ENCODE measurements around the gene COL25A1.
"Not testable (repeated sequence)": the region's sequence is repeated elsewhere in the genome, so short reads cannot be mapped to it uniquely, and the experiment has no call there.

COL25A1 gene

DNA sequence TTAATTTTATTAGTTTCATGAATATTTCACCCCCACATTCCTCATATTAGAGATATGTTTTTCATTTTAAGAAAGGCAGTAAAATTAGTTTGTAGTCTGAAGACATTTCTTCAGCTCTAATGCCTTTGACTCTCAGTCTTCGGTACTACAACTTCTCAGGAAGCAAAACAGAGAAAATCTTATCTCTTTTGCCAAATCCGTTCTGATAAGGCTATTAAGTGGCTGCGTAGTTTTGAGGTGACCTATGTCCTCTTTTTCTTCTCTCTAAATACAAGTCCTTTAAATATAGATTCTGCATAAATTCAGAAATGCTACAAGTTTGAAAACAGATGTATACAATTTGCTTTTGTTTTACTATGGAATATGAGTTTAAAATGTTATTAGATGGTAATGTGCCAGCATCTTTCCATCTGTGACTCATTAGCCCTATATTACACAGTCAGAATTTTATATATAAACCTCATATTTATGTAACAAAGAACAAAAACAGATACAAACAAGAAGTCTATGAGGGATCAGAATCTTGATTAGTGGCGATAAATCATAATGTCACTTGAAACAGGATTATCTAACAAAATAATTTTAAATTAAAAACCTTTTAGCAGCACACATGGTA lies 358.4 kb downstream of the COL25A1 start:
- DNase-seq = no peak

DNA sequence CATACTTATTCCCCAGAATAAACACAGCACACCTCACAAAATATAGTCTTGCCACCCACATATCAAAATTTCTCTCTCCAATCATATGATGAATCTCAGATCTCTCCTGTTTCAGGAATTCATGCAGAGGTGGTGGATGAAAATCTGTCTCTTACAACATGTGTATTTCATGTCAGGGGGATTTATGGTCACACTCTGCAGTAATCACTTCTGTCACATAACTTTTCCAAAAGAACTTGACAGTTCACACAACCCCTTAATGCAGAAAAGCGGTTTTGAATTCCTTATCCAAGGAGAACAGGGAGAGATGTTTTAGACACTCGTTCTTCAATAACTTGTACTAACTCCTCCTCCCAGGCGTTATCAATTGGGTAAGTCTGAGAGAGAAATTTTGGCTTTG lies 359.1 kb downstream of the COL25A1 start:
- DNase-seq = no peak

DNA sequence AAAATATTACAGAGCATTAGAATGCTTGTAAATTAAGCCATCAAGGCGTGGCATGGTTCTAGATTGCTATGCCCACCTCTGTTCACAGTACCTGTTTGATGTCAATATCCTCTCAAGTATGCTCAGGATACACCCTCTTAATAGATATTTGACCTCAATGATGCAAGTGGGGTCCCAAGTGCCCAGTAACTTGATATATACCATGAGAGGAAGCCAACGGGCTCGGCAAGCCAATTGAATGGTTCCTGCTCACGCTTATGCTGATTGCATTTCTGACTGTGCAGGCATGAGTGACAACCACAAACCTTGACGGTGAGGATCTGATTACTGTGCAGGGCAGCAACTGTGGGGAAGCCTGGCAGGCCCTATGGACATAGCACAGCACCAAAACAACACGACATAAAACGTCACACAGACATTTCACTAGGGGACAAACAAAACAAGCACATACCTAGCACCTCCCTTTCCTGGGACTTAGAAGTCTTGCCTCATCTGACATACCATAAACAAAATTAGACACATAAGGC lies 360.5 kb downstream of the COL25A1 start:
- DNase-seq = no peak

DNA sequence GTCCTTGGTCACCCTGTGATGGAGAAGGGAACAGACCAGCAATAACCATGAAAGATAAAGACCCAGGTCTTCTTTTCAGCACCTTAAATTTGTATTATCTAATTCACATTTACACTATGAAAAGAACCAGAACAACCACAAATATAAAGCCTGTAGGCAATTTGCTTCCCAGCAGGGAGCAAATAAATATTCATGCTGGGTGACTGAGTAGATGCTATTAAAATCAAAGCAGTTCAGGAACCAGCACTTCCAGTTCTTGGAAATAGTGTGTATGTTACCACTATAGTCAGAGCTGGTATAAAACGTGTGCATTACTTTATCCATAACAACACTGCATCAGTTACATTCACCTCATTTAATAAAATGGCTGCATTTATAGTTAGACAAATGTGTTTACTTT lies 361.8 kb downstream of the COL25A1 start:
- DNase-seq = no peak

DNA sequence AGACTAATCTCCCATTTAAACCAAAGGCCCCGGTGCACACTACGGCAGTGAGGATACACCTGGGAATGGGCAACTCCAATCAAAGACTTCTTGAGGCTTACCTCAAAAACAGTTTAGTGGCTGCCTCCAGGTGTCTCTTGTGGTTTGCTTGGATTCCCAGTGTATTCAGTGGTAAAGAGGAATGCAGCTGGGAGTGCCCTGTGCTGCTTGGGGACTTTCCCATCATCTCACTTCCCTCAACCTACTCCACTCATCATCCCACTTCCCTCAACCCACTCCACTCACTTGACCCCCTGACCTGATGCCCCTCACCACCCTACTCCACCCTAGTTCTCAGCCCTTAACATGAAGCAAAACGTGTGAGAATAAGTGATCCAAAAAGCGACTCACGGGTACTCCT lies 362.3 kb downstream of the COL25A1 start:
- DNase-seq = no peak

DNA sequence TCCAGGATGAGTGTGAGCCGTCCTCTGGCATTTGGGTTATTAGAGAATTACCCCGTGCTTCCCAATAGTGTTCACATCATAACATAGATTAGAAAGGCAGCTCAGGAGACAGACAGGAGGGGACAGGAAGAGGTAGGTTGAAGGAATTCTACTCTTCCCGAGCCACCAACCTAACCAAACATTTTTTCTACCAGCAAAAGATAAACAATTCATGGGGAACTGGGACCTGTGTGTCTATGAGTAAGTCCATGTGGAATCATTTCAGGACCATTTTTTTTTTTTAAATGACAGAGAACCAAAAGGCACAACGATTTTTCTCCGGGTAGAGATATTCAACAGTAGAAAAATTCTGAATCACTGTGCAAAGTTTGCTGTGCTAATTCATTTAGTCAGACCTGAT lies 365.4 kb downstream of the COL25A1 start:
- DNase-seq = no peak

DNA sequence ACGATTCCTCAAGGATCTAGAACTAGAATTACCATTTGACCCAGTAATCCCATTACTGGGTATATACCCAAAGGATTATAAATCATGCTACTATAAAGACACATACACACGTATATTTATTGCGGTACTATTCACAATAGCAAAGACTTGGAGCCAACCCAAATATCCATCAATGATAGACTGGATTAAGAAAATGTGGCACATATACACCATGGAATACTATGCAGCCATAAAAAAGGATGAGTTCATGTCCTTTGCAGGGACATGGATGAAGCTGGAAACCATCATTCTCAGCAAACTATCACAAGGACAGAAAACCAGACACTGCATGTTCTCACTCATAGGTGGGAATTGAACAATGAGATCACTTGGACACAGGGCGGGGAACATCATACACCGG lies 368.5 kb downstream of the COL25A1 start:
- not testable (repeated sequence) for DNase-seq

DNA sequence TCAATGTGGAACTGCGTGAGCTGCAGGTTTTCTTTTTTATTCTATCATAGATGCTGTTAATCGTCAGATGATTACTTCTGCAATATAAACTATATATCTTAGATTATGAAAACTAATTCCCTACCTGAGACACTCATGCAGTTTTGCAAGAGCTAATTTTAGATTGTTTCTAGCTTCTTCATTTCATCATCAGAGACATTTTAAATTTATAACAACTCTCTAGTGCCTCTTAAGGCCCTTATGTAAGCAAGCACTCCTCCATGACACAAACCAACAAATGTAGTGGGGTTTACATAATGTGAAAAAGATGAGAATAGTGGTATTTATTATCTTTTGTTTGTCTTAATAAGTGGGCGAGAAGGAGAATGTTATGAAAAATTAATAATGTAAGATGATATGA lies 369.4 kb downstream of the COL25A1 start:
- DNase-seq = no peak

DNA sequence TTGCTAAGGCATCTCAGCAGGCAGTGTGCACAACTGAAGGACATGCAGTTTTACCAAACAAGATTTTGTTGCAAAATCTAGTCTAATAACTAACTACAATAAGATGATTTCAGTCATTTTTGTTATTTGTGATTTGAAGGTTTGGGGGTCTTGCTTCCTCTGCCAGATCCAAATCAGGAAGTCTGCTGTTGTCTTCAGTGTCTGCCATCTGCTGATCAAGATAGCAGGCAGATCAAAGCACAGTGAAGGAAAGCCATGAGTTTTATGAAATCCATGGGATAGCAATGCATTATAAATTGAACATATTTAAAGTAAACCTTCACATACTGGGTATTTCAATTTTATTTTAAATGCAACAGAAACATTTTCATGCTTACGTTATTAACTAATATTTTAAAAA lies 370.5 kb downstream of the COL25A1 start:
- no peak for DNase-seq

DNA sequence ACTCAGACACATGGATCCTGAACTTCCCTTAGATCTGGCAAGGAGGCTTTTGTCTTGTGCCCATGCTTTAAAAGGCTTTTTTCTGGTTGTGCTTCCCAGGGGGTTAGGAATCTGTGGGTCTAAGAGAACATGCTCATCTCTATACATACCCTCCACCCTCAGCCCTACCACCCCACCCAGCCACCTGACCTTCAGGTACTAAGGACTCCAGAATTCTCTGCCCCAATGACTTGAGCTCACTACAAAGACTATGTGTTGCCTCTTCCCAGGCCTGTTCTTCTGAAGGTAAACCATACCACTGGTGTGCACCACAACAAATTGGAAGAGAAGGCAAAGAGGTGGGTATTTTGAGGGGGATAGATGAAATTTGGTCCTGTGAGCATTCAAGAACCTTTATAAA lies 372.3 kb downstream of the COL25A1 start:
- DNase-seq = no peak

DNA sequence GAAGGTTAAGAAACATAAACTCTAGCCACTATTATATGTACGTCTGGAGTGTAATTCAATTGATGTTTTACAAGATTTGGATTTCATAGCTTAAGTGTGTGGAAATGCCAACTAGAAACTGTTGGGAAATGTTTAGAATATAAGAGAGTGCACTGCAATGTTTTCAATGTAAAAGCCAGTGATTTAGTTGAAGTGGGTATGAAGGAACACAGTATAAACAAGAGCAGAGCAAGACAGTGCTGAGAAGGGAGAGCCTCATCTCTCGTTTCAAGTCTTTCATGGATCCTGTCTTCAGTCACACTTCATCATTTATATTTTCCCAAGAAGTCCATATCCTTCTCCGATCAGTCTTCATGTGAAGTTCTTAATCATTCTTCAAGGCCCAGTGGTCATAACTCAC lies 375.7 kb downstream of the COL25A1 start:
- no peak for DNase-seq

DNA sequence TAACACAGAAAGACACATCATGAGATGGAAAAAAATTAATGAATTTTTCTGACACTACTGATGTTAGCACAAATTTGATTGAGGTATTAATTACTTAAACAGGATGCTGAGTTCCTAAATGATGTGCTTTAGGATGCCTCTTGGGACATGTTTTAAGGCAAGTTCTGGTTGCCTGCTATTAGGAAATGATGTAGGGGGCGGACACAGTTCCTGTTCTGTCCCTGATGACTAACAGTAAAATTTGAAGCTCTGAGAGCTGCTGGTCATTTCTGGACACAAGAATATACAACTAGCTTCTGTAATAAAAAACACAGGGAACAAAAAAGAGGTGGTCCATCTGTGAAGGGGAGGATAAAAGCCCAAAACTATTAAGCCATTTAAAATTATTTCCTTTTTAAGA lies 376.4 kb downstream of the COL25A1 start:
- no peak for DNase-seq

DNA sequence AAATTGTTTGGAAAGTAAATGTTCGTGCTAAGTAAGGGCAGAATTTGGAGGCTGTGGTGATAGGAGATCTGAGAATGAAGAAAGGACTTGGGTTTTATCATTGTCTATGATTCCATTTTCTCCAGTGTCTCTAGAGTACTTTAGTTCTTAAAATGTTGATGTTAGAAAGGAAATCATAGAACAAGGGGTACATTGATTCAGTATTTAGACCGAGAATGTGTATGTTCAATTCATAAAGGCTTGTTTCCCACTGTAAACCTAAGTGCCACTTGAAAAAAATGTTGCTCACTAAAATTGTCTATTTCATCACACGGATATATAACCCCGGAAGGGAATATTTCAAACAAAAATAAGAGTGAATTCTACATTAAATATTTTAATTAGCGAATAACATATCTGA lies 380.3 kb downstream of the COL25A1 start:
- no peak for DNase-seq

DNA sequence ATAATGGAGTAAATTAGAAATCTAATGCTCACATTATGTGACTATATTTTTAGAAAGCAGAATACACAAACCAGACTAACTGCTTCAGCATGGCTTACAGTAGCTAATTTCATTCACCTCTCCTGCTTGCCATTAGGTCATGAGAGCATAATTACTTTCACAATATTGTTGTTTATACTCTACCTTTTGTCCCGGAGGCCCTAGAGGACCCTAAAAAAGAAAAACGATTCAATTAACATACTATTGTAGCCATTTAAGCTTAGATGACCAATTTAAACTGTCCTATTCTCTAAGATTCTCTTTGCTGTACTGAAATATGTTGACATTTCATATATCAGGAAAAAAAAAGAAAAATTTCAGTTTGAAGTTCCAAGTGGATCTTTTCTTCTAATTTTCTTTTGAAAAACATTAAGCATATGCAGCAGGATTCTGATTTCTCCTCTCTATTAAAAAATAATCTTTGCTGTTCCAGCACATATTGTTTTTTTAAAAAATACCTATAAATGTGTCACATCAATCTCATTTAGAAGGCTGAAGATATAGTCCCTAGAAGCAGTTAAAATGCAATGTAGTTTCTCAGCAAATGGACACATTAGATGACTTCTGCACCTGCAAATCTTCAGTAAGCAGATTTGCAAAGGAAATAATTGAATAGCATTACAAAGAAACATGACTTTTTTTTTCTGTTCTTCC lies 381.9 kb downstream of the COL25A1 start:
- no peak for DNase-seq

DNA sequence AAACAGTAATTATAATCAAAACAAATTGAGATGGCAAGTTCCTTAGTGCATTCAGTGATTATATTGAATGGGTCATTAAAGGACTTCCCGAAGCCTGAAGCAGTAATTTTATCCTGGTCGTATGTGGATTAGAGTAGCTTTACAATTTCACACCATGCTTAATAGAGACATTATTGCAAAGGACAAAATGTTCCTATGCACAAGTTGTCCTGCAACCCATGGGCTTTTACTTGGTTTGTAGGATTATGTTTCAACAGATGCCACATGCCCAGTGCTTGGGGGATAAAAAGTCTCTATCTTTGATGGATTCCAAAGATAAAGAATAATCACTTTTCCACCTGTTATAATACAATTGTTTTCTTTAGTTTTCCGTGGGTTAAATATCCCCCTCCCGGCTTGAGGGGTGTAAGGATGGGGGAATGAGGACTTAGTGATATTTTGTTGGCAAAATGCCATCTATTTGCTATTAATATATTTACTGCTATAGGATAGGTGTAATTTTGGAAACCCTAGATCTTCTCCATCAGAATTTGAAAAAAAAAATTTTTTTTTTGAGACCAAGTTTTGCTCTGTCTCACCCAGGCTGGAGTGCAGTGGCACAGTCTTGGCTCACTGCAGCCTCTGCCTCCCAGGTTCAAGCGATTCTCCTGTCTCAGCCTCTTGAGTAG lies 383.1 kb downstream of the COL25A1 start:
- no peak for DNase-seq

DNA sequence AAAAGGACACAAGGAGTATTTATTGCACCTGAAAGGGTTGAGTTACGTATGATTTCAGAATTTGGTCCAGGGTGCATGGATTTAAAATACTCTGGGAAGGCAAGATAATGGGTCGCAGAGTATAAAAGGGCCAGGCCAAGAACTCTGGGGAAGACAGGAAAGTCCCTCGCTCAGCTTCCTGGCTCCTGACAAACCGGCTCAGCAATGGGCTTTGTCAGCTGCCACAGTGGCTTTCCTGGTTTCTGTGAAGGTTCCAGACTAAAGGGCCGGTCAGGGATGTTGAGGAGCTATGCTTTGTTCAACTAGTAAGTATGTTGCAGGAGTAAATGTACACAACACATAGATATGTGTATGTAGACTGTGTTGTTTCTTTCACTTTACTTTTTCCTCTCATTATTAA lies 385.2 kb downstream of the COL25A1 start:
- DNase-seq = no peak

DNA sequence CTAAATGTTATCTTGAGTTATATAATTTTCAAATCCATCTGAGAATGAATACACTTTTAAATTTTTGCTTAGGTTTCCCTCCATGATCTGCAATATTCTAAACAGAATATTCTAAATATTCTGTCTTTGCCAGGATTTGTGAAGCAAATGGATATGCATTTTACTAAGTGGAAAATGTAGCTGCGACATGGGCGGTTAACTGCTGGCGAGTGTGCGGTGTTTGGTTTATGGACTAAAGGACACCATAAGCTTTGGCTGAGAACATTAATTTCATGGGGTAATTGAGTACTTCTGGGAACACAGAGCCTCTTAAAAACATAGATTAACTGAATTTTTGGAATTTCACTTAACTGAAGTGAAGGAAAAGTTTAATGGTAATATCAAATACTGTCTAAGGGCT lies 385.8 kb downstream of the COL25A1 start:
- DNase-seq = no peak

DNA sequence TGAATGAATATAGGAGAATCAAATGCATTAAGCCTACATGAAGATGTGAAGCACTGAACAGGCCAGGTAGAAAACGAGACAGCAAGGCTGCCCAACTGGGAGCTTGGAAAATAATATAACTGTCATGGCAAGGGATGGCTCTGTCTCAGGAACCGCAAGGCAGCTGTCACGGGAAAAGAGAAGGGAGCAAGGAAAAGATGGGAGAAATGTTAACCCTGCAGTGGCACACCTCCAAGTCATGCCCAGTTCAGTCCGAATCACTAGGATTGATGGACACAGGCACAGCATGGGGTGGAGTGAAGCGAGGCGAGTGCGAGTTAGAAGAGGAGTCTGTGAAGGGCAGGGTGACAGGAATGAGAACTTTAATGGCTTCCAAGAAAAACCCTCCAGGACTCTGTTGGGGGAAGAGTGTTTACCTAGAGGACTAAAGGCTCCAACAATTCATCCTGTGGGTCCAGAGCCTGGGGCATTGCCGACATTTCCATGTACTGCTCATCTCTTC lies 395.5 kb downstream of the COL25A1 start:
- no peak for DNase-seq

DNA sequence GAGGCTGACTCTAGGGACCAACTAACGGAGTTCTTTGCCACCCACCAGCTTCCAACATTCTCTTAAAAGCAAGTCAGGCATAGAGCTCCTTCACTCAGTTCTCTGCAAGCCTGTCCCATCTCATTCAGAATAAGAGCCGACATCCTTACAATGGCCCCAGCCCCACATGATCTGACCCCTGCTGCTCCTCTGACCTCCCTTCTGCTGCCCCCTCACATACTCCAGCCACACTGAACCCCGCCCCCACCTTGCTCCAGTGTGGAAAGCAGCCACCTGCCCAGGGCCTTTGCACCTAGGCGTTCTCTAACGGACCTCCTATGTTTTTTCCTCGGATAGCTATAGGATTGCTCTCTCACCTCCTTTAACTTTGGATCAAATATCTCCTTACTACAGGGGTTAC lies 396.5 kb downstream of the COL25A1 start:
- no peak for DNase-seq

DNA sequence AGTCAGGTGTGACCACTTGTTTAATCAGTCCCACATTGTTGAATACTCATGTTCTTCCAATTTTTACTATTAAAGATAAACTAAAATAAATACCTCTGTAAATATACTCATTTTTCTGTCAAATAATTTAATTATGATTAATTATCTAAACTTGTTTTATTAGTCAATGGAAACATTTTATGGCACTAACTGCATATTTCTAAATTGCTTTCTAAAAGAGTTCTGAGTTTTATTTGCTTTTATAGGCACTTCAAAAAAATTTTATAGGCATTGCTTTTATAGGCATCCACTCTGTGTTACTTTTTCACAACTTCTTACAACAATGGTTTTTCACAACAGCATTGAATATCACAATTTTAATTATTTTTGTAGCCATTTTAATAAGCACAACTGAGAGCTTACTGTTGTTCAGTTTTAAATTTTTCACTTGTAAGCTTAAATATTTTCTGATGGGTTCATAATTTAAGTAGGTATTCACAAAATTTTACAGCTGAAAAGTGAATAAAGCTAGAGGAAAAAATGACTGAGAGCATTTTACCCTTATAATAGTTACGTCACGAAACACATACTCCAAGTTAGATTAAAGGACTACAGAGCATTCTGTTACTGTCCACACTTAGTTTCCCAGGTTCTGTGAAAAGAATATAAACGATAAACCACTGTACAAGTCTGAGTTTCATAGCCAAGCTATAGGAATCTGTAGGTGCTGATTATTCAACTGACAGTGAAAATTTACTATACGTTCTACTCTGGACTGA lies 398.8 kb downstream of the COL25A1 start:
- no peak for DNase-seq

DNA sequence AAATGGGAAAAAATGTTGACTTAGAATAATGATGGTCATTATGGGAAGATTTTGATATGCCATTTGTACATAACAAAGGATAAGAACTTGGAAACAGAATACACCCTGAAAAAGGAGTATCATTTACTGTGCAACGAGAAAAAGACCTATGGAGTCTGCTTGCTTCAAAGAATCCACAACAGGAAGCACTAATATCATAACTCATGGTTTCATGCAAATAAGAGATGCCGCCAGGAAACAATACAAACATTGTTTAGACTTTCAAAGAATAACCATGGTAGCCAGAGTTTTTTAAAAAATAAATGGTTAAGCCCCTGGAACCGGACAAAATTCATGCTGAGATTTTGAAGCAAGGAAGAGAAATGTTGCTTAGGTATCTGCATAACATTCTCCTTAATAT lies 399.7 kb downstream of the COL25A1 start:
- DNase-seq = no peak

DNA sequence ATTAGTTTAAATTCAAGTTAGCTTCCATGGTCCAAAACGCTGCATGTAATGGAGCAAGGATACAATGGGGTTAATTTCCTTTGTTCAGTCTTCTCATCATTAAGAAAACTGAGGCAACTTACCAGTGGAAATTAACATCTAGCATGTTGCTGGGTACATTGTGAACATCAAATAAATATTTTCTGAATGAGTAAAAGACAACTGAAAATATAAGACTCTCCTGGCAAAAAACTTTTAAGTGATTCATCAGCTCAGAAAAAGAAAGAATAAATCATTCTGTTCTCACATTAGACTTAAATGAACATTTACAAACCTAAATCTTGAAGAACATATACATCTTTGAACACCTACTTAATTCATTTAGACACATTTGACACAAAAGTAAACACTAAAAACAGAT lies 401.2 kb downstream of the COL25A1 start:
- DNase-seq = no peak

DNA sequence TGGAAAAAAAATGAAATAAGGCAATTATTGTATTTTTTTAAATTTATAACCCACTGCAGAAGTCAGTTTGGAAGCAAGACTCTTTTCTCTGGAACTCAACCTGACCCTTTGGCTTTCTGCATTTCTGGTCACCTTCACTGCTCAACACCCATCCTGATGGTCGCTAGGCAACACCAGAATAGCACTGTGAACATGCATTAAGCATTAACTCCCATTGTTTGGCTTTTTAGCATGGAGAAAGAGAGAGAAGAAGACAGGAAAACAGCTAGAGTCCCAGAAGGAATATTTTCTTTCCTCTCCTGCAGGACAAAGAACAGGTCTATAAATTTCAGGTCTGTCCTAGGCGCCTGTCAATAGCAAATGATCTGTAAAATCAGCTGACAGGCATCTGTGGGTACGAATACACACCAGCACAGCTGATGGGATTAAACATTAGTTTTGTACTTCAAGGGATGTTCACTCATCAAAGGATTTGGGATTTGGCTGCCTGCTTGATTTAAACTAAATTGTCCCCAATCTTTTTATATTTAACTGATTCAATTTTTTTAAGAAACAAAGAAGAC lies 402.4 kb downstream of the COL25A1 start:
- DNase-seq = no peak
